ENCODE data around the gene MCF2L.

The MCF2L gene

GRCh38 chr13:113000575-113000974 lies 31.6 kb downstream of the MCF2L start:
- no peak for DNase-seq

GRCh38 chr13:113001241-113002140 lies 32.5 kb downstream of the MCF2L start:
- peak; percentile 85 for DNase-seq

DNA sequence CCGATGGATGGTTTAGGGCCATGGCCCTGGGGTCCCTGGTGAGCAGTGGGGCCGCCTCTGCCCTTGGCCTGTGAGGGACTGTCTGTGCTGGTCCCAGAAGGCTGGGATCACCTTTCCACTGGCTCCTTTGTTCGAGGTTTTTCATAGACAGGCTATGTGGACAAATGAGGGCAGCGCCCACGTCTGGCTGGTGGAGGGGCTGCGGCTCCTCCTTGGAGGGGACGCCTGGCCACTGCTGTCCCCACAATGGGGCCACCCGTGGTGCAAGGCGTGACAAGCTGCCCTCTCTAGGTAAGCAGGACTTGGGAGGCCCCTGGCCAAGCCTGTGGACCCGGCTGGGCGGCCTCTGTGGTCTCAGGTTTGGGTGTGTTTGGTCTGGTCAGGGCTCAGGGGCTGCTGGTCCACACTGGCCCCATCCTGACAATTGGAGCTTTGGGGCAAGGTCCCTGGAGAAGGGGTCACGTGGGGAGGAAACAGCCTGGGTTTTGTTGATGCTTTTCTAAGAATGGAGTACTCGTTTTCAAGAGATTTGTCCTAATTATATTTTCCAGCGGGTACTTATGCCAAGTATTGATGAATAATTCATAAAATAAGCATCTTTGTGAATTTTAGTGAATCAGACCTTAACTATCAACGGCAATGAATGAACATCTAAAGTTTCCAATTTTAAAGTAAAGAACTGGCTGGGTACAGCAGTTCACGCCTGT lies 33.3 kb downstream of the MCF2L start:
- DNase-seq, result peak; percentile 62

DNA sequence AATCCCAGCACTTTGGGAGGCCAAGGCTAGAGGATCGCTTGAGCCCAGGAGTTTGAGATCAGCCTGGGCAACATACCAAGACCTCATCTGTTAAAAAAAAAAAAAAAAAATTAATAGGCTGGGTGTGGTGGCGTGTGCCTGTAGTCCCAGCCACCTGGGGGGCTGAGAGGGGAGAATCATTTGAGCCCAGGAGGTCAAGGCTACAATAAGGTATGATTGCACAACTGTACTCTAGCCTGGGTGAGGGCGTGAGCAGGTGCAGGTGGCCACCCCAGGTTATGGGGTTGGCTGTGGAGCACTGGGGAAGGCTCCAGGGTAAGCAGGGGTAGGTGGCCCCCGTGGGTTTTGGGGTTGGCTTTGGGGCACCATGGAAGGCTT lies 33.9 kb downstream of the MCF2L start:
- DNase-seq, result no peak

DNA sequence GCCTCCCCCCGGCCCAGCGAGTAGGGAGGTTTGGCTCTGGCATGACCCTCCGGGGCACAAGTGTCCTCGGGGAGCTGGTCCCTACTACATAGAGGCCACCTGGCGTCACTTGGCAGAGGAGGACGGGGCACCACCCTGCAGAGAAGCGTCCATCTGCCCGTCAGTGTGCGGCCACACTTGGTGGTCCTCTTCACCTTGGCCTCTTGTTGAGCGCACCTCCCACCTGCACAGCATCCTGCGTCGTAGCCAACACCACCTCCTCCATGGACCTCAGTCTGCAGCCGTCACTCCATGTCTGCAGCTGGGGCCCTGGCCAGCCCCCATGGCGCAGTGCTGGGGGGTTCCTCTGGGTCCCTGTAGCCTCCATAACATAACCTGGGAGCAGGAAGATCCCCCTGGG lies 35.1 kb downstream of the MCF2L start:
- no peak for DNase-seq

DNA sequence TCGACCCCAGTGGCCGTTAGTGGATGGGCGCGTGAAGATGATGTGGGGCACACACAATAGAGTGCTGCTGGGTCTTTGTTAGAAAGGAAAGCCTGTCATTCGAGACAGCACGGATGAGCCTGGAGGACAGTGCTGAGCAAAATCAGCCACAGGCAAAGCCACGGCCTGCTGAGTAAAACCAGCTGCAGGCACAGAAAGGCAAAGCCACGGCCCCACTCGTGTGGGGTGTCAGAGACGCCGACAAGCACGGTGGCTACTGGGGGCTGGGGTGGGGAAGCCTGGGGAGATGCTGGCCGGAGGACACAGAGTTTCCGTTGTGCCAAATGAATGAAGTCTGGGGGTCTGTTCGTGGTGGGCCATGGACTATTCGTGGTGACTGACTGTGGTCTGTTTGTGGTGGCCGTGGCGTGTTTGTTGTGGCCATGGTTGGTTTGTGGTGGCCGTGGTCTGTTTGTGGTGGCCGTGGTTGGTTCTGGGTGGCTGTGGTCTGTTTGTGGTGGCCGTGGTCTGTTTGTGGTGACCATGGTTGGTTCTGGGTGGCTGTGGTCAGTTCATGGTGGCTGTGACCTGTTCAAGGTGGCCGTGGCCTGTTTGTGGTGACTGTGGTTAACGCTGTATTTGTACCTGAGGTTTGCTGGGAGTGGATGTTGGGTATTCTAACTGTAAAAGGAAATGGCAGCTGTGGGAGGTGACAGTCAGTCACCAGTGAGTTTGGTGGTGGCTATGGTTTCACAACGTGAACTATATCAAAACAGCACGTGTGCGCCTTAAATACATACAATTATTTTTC lies 36.3 kb downstream of the MCF2L start:
- DNase-seq, result no peak

GRCh38 chr13:113005997-113006396 lies 37.0 kb downstream of the MCF2L start:
- no peak for DNase-seq

- DNase-seq, result no peak
These were observed 37.6 kb downstream of the MCF2L start for GRCh38 chr13:113006660-113007059.

- no peak for DNase-seq
These were observed 39.8 kb downstream of the MCF2L start for GRCh38 chr13:113008851-113009250.

GRCh38 chr13:113009743-113010509 lies 40.9 kb downstream of the MCF2L start:
- no peak for DNase-seq

GRCh38 chr13:113010510-113010865 lies 41.5 kb downstream of the MCF2L start:
- DNase-seq, result no peak

DNA sequence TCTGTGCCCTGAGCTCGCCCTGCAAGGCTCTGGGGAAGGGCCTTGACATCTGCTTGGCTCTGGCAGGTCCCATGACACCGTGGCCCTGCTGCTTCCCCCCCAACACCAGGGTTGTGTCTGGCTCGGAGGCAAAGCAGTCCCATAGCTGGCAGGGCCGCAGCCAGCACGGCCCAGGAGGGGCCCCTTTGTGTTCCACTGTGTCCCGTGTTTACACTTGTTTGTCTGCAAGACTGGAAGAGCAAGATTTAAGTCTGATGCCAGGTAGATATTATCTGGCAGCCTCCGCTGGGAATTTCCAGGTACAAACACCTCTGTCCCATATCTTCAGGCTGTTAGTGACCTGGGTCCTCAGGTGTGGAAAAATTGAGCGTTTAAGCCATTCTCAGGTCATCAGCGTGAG lies 44.3 kb downstream of the MCF2L start:
- DNase-seq, result no peak

- no peak for DNase-seq
These were observed 45.1 kb downstream of the MCF2L start for GRCh38 chr13:113013878-113014751.

- DNase-seq, result no peak
These were observed 46.0 kb downstream of the MCF2L start for GRCh38 chr13:113014752-113015745.

GRCh38 chr13:113015826-113016525 lies 47.0 kb downstream of the MCF2L start:
- no peak for DNase-seq

DNA sequence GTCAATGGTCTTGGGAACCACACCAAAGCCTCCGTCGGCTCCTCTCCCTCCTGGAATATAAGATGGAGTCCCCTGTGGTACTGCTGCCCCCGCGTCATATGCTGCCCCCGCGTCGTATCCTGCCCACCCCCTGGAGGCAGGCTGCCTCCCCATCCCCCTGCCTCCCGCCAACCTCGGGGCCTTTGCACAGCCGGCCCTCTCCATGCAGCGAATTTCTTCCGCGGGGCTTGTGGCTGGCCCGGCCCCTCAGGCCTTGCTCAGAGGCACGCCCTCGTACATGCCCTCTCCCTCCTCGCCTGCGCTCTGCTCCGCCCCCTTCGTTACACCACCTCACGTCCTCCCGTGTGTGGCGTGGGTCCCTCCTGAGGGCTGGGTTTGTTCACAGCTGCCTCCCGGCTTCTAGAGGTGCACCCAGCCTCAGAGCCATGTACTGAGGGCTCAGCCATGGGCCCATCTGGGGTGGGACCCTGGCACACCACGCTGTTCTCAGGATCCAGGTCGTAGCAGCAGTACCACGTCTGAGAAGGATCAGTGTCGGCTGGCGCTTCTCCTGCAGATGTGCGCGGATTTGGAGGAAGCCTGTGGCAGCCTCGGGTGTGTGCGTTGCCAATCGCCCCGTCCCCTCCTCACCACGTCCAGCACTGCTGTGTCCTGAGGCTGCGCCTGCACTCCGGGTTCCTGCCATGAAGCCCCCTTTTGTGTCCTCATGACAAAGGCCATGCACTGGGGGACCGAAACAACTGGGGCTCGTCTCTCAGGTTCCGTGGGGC lies 47.7 kb downstream of the MCF2L start:
- no peak for DNase-seq

DNA sequence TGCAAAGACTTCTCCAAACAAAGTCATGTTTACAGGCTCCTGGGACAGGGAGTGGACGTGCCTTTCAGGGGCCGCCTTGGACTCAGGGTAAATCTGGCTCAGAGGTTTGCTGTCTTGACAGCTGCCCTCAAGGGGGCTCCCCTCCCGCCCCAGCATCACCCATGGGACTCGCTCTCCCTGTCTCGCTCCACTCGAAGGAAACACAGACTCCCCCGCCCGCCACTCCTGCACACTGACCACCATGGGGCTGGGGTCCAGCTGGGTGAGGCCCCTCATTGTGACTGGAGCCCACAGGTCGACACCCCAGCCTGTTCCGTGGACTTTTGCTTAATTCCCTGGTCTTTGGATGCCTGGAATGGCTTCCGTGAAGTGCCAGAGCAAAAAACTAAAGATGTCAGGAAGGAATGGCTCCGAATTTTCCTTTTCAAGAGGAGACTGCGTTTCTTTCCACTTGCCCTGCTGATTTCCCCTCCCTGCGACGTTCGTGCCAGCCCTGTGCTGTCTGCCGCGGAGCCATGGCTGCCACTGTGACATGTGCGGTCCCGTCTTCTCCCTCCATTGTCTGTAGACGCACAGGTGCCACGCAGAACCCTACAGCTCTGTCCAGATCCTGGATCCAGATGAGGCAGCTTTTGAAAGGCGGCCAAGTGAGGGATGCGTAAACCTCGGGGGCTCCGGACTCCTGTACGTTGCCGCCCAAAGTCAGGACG lies 48.6 kb downstream of the MCF2L start:
- DNase-seq, result no peak

All from NCI-H1694 treated with DMSO at 0.1 percent for 48 hours (cell line).